Measurements from ENCODE around the gene FNDC5.

Gene FNDC5

DNA sequence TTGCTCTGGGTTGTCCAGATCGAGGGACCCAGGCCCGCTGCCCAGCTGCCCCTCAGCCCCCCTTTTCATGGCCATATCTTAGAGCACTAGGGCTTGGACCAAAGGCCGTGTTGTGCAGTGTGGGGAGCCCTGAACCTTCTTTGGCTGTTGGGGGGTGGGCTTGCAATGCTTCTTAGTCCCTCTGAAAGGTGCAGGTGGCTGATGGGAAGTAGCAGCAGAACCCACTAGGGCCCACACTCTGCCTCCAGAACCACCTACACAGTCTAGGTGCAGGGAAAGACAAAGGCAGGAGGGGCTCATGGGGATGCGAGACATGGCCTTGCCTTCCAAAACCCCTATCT, 13.3 kb upstream of the FNDC5 start:
- TF ChIP-seq, protein P1, sequence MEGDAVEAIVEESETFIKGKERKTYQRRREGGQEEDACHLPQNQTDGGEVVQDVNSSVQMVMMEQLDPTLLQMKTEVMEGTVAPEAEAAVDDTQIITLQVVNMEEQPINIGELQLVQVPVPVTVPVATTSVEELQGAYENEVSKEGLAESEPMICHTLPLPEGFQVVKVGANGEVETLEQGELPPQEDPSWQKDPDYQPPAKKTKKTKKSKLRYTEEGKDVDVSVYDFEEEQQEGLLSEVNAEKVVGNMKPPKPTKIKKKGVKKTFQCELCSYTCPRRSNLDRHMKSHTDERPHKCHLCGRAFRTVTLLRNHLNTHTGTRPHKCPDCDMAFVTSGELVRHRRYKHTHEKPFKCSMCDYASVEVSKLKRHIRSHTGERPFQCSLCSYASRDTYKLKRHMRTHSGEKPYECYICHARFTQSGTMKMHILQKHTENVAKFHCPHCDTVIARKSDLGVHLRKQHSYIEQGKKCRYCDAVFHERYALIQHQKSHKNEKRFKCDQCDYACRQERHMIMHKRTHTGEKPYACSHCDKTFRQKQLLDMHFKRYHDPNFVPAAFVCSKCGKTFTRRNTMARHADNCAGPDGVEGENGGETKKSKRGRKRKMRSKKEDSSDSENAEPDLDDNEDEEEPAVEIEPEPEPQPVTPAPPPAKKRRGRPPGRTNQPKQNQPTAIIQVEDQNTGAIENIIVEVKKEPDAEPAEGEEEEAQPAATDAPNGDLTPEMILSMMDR (IDR thresholded peaks at IDR 0.05) = no peak

- TF ChIP-seq, protein P1 (IDR thresholded peaks at IDR 0.05) = no peak
Observed at GRCh38 chr1:32883338-32884031, 12.8 kb upstream of the FNDC5 start.

- TF ChIP-seq, protein P1 (IDR thresholded peaks at IDR 0.05) = no peak
Observed at GRCh38 chr1:32881871-32882850, 11.4 kb upstream of the FNDC5 start.

DNA sequence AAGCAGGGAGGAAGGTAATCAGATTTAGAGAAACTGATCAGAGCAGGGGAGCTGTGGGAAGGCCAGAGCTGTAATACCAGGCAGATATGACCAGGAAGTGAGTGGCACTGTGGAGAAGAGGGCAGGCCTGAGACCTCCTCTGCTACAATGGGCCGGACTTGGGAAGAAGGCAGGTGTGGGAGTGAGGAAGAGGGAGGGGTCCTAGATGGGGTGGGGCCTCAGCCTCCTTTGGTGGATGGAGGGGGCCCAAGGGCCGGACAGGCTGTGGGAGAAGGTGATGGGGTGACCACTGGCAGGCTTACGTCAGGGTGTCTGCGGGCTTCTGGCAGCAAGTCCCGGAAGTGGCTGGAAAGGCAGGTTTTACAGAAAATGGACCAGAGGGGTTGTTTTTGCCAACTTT, 10.6 kb upstream of the FNDC5 start:
- TF ChIP-seq, protein P1 (IDR thresholded peaks at IDR 0.05) = no peak

- TF ChIP-seq, protein P1 (IDR thresholded peaks at IDR 0.05) = no peak
Observed at GRCh38 chr1:32878637-32879041, 7.9 kb upstream of the FNDC5 start.

- TF ChIP-seq, protein P1 (IDR thresholded peaks at IDR 0.05) = no peak
Observed at GRCh38 chr1:32878183-32878582, 7.5 kb upstream of the FNDC5 start.

GRCh38 chr1:32877211-32878110, 6.7 kb upstream of the FNDC5 start:
- TF ChIP-seq, protein P1 (IDR thresholded peaks at IDR 0.05) = no peak

All from LNCAP (cell line).